Type B pancreatic cell (in vitro differentiated cells): ENCODE data around the gene PLEKHF1. TPM values are rescaled to one million over a fixed set of nuclear protein-coding genes. Genes with fewer than 3 reads are reported as not detected.

Experiments used
- DNase-seq: peaks from one replicate; pipeline ENCODE4 v3.0.0; 2021; ENCODE audit warnings: mixed read lengths; ENCODE audit not compliant: unreplicated experiment; ENCODE audit errors: extremely low spot score
- H3K27ac Mint-ChIP-seq: 2 replicates; pipeline ENCODE4 v1.8.0; 2021; ENCODE audit warnings: mild to moderate bottlenecking, mixed read lengths
- H3K27me3 Mint-ChIP-seq: 2 replicates; pipeline ENCODE4 v1.8.0; 2021; ENCODE audit warnings: mixed read lengths
- H3K36me3 Mint-ChIP-seq: 2 replicates; pipeline ENCODE4 v1.8.0; 2021; ENCODE audit warnings: mixed read lengths
- H3K4me1 Mint-ChIP-seq: one replicate; pipeline ENCODE4 v1.8.0; 2021; ENCODE audit warnings: mixed read lengths; ENCODE audit not compliant: unreplicated experiment
- H3K4me3 Mint-ChIP-seq: 2 replicates; pipeline ENCODE4 v1.8.0; 2021; ENCODE audit warnings: mild to moderate bottlenecking, mixed read lengths
- H3K9me3 Mint-ChIP-seq: 2 replicates; pipeline ENCODE4 v1.8.0; 2021; ENCODE audit warnings: mixed read lengths
- total RNA-seq: library from RNA; stranded (reverse); gene quantifications from 2 replicates; pipeline ENCODE4 v1.2.1, GENCODE V29; 2021; ENCODE audit warnings: low replicate concordance
- TF ChIP-seq, protein P1 (sequence below): fragments of 200-600 bp; sonication (generic); conservative IDR thresholded peaks from 2 replicates; pipeline ENCODE4 v1.5.0; 2021; ENCODE audit warnings: antibody characterized with exemption, mild to moderate bottlenecking

PLEKHF1 gene
- total RNA-seq, 1 donor from 2014 or later: 6.3 TPM

DNA sequence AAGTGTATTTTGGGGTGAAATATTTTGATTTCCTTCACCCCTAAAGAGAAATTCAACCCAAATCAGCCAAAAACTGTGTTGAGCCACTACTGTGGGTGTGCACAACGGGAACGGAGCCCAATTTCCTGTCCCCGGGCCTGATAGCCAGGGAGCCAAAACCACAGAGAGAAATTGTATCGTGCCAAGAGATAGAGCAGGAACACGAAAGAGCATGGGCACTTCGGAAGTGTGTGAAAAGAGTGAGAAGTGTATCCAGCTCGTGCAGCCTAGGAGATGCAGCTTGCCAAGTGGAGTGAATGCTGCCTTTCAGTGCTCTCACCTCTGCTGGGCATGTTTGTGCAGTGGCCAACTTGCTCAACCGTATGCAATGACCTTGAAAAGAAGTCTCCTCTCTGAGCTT, 19.4 kb upstream of the PLEKHF1 start:
- Mint-ChIP-seq H3K9me3 (no peaks in the 10 kb centered on the region), H3K4me3 (no peak overlapping the region), H3K36me3 (no peaks in the 10 kb centered on the region), H3K27ac (no peak overlapping the region), H3K4me1 (peaks cover 5% of the 10 kb centered on the region), H3K27me3 (peaks cover 6% of the 10 kb centered on the region)
- TF ChIP-seq, protein P1, sequence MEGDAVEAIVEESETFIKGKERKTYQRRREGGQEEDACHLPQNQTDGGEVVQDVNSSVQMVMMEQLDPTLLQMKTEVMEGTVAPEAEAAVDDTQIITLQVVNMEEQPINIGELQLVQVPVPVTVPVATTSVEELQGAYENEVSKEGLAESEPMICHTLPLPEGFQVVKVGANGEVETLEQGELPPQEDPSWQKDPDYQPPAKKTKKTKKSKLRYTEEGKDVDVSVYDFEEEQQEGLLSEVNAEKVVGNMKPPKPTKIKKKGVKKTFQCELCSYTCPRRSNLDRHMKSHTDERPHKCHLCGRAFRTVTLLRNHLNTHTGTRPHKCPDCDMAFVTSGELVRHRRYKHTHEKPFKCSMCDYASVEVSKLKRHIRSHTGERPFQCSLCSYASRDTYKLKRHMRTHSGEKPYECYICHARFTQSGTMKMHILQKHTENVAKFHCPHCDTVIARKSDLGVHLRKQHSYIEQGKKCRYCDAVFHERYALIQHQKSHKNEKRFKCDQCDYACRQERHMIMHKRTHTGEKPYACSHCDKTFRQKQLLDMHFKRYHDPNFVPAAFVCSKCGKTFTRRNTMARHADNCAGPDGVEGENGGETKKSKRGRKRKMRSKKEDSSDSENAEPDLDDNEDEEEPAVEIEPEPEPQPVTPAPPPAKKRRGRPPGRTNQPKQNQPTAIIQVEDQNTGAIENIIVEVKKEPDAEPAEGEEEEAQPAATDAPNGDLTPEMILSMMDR: no peak
- DNase-seq: no peak

DNA sequence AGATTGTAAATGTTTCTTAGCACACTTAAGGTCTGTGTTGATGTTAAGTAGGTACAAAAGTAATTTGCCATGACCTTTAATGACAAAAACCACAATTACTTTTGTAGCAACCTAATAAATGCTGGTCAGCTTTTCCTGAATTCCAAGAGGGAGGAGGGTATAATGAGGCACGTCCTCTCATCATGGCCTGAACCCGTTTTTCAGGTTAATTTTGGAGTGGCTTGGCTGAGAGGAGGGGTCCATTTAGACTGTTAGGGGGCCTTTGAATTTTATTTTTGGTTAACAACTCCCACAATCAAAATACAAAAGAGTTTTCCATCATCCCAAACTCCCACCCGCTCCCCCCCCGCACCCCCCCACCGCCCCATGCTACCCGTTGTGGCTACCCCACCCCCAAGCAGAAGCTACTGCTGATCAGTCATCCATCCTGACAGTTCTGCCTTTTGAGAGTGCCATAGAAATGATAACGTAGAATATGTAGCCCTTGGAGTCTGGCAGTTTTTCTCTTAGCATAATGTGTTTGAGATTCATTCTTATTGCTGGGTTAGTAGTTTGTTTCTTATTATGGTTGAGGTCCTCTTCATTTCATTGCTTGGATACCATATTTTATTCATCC, 14.4 kb upstream of the PLEKHF1 start:
- Mint-ChIP-seq H3K9me3 (no peaks in the 10 kb centered on the region), H3K27me3 (peaks cover 8% of the 10 kb centered on the region)

DNA sequence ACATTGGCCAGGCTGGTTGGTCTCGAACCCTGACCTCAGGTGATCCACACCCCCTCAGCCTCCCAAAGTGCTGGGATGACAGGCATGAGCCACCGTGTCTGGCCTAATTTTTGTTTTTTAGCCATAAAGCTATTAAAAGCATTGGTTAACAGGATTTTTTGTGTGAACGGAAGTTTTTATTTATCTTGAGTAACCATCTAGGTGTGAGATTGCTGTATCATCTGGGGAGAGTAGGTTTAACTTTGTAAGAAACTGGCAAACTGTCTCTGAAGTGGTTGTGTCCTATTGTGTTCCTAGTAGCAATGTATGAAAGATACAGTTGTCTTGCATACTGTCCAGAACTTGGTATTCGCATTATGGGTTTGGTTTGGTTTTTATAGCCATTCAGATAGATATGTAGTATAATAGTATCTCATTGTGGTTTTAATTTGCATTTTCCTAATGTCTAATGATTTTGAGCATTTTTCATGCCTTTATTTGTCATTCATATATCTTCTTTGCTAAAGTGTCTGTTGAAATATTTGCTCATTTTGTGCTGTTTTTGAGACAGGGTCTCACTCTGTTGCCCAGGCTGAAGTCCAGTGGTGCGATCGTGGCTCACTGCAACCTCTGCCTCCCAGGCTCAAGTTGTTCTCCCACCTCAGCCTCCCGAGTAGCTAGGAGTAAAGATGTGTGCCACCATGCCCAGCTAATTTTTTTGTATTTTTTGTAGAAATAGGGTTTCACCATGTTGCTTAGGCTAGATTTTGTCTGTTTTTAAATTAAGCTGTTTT, 13.5 kb upstream of the PLEKHF1 start:
- no peak for DNase-seq
- Mint-ChIP-seq H3K36me3 (no peaks in the 10 kb centered on the region), H3K4me3 (no peak overlapping the region), H3K27ac (no peak overlapping the region), H3K27me3 (peaks cover 7% of the 10 kb centered on the region), H3K4me1 (peaks cover 5% of the 10 kb centered on the region), H3K9me3 (no peaks in the 10 kb centered on the region)
- TF ChIP-seq, protein P1: no peak

More for the DNA sequence above, 14.4 kb upstream of the PLEKHF1 start:
- Mint-ChIP-seq H3K36me3 (no peaks in the 10 kb centered on the region), H3K4me1 (peaks cover 5% of the 10 kb centered on the region), H3K4me3 (no peak overlapping the region), H3K27ac (no peak overlapping the region)
- TF ChIP-seq, protein P1: no peak
- DNase-seq: no peak

DNA sequence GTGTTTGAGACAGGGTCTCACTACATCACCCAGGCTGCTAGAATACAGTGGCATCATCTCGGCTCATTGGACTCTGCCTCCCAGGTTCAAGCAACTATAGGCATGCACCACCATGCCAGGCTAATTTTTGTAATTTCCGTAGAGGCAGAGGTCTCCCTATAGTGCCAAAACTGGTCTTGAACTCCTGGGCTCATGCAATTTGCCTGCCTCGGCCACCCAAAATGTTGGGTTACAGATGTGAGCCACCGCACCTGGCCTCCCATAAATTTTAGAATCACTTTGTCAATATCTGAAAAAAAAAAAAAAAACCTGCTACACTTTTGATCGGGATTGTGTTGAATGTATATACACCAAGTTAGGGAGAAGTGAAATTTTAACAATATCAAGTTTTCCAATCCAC, 11.9 kb upstream of the PLEKHF1 start:
- H3K9me3 Mint-ChIP-seq: no peaks in the 10 kb centered on the region
- H3K36me3 Mint-ChIP-seq: no peaks in the 10 kb centered on the region
- DNase-seq: no peak

DNA sequence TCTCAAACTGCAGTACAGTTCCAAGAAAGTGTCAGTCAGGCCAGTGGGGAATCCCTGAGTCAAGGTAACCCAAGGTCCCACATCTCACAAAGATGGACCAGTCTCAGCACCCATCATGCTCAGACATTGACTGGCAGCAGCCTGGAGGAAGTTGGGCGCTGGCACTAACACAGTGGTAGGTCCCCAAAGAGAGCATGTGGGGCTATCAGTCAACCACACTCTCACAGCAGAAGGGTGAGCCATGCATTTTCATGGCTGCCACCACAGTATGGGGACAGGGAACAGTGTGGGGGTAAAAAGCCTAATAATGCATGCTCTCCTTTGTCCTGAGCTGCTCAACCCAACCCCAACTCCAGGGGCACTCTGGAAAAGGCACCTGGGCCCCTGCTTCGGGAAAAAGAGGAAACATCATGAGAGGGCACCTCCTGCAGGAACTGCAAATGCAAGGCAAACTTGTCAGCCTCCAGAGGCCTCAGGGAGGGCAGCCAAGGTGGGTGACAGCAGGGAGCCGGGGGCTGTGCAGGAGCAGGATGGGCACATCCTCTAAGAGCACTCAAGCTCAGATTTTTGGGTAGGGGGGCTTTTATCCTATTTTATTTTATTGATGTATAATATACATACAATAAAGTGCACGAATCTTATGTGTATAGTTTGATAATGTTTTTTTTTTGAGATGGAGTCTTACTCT, 9.5 kb upstream of the PLEKHF1 start:
- DNase-seq: no peak
- no peak overlapping the region for H3K27ac Mint-ChIP-seq
- TF ChIP-seq, protein P1: no peak
- H3K27me3 Mint-ChIP-seq: peaks cover 7% of the 10 kb centered on the region
- H3K4me3 Mint-ChIP-seq: no peak overlapping the region
- H3K9me3 Mint-ChIP-seq: no peaks in the 10 kb centered on the region
- no peaks in the 10 kb centered on the region for H3K4me1 Mint-ChIP-seq
- H3K36me3 Mint-ChIP-seq: no peaks in the 10 kb centered on the region

More for the DNA sequence above, 11.9 kb upstream of the PLEKHF1 start:
- TF ChIP-seq, protein P1: no peak
- Mint-ChIP-seq H3K4me3 (no peak overlapping the region), H3K4me1 (peaks cover 5% of the 10 kb centered on the region), H3K27me3 (peaks cover 7% of the 10 kb centered on the region), H3K27ac (no peak overlapping the region)
